Common myeloid progenitor, CD34-positive (primary cell): ENCODE measurements around the gene CCDC40.

Experiments
- CTCF ChIA-PET: fragments of 350-600 bp; sonication (Branson Sonifier 250); formaldehyde crosslinking; loops from one replicate; lab custom pipeline; 2021; ENCODE audit warnings: antibody characterized with exemption; lab: Charles Lee
- POLR2A ChIA-PET: fragments of 350-600 bp; sonication (Branson Sonifier 250); formaldehyde crosslinking; loops from one replicate; lab custom pipeline; 2021; ENCODE audit warnings: antibody characterized with exemption; lab: Charles Lee
- DNase-seq, 3 donors: peaks; one replicate each; pipeline versions ENCODE4 v3.0.0 to v3.0.0-alpha.2; 2013
- H3K27ac ChIP-seq, 2 experiments: 1 replicate in 1 of 2; 2 replicates in 1 of 2; pipeline ENCODE4 v1.7.0; 2013; ENCODE audit warnings: inconsistent platforms in 2 of 2, low read length in 2 of 2, mild to moderate bottlenecking in 2 of 2, low read depth in 1 of 2, moderate library complexity in 1 of 2; ENCODE audit not compliant: severe bottlenecking in 2 of 2, insufficient read depth in 1 of 2, poor library complexity in 1 of 2
- H3K27me3 ChIP-seq, 5 experiments: replicated peaks in 2 of 5; 1 replicate in 3 of 5; 2 replicates in 2 of 5; pipeline versions ENCODE4 v1.6.1 to v1.7.0; 2013; ENCODE audit warnings: low read length in 4 of 5, mild to moderate bottlenecking in 2 of 5, moderate library complexity in 2 of 5, inconsistent platforms in 1 of 5; ENCODE audit not compliant: insufficient read depth in 5 of 5, control insufficient read depth in 4 of 5
- H3K36me3 ChIP-seq, 4 experiments: 1 replicate in 2 of 4; 2 replicates in 2 of 4; pipeline versions ENCODE4 v1.6.1 to v1.7.0; 2013; ENCODE audit warnings: low read length in 3 of 4, control low read depth in 1 of 4, mild to moderate bottlenecking in 1 of 4; ENCODE audit not compliant: control insufficient read depth in 4 of 4, insufficient read depth in 4 of 4
- H3K4me1 ChIP-seq, 4 experiments: 1 replicate in 3 of 4; 2 replicates in 1 of 4; pipeline versions ENCODE4 v1.6.1 to v1.7.1; 2013; ENCODE audit warnings: low read length in 3 of 4, mild to moderate bottlenecking in 3 of 4, control low read depth in 1 of 4, inconsistent platforms in 1 of 4, moderate library complexity in 1 of 4; ENCODE audit not compliant: control insufficient read depth in 4 of 4, insufficient read depth in 4 of 4; ENCODE audit errors: control extremely low read depth in 1 of 4
- H3K4me3 ChIP-seq, 7 experiments: 1 replicate in 4 of 7; 2 replicates in 3 of 7; pipeline versions ENCODE4 v1.5.1 to v1.7.0; 2013; ENCODE audit warnings: mild to moderate bottlenecking in 7 of 7, low read length in 6 of 7, moderate library complexity in 6 of 7, inconsistent platforms in 2 of 7, low read depth in 2 of 7, control low read depth in 1 of 7; ENCODE audit not compliant: insufficient read depth in 4 of 7, control insufficient read depth in 1 of 7; ENCODE audit errors: extremely low read depth in 1 of 7
- H3K9me3 ChIP-seq, 5 experiments: 1 replicate in 4 of 5; 2 replicates in 1 of 5; pipeline versions ENCODE4 v1.6.1 to v1.7.1; 2013; ENCODE audit warnings: low read length in 4 of 5, mild to moderate bottlenecking in 2 of 5, inconsistent platforms in 1 of 5, low read depth in 1 of 5, moderate library complexity in 1 of 5; ENCODE audit not compliant: control insufficient read depth in 4 of 5, insufficient read depth in 2 of 5; ENCODE audit errors: control extremely low read depth in 1 of 5
- WGBS: methylation state at CpG from one replicate; pipeline ENCODE4 v1.1.5; 2013; ENCODE audit not compliant: insufficient coverage; 5-methylcytosine and 5-hydroxymethylcytosine counted together

The CCDC40 gene

DNA sequence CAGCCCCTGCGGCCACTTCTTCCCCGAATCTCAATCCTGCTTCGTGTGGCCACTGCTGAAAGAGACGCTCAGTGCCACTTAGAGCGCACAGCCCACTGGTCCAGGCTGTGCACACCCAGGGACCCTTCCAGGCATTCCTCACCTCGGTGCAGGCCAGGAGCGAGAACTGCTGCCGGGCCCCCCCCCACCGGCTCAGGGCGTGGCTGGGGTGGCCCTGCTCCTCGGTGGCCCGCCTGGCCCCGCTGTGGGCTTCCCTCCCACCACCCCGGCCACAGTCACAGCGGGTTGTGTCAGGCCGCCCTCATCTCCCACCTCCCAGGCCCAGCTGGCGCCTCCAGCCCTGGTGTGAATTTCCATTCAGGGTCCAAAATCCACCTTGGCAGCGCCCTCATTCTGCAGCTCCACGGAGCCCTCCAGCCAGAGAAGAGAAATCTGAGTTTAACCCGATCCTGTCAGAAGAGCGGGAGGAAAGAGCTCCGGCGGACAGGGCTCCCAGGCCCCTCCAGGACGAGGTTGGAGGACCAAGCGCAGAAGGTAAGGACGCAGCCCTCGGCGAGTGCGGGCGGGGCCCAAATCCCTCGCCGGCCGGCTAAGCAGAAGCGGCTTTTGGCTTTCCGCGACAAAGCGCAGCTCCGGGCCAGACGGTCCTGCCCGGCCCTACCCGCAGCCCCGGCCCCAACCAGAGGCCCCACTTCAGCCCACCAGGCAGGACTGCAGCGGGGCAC lies 12.8 kb upstream of the CCDC40 start:
- Histone ChIP-seq H3K9me3 (no peaks in the 10 kb centered on the region), H3K4me3 (no peak overlapping the region), H3K4me1 (peaks cover 0 to 10% (median 3%) of the 10 kb centered on the region in 4 experiments), H3K27ac (no peak overlapping the region), H3K27me3 (no peaks in the 10 kb centered on the region), H3K36me3 (no peaks in the 10 kb centered on the region)
- CTCF ChIA-PET = no interaction called here
- DNase-seq = peak in 1 of 3 donors; percentile 17
- POLR2A ChIA-PET = interaction anchor here (0.7 kb wide), 2 partner anchors 78 to 212 kb away, joined by 3 to 6 read pairs; no protein-coding TSS in a partner anchor
- 94% methylated on average over 34 of the region's 43 CpGs for WGBS

DNA sequence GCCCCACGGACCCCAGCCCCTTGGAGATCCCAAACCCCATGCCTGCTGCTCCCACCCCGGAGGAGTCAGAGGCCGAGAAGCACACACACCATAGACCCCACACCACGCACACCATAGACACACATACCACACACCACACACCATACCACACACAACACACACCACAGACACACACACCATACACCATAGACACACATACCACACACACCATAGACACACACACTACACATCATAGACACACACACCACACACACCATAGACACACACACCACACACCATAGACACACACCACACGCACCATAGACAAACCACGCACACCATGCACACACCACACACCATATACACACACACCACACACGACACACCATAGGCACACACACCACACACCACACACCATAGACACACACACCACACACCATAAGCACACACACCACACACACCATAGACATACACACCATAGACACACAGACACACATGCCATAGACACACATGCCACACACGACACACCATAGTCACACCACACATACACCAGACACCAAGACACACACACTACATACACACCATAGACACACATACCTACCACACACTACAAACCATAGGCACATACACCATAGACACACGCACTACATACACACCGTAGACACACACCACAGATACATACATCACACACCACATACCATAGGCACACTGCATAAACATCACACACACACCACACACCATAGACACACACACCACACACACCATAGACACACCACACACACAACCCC lies 12.1 kb upstream of the CCDC40 start:
- Histone ChIP-seq H3K27me3 (no peaks in the 10 kb centered on the region), H3K36me3 (no peaks in the 10 kb centered on the region), H3K4me1 (peaks cover 0 to 18% (median 7%) of the 10 kb centered on the region in 4 experiments), H3K4me3 (no peak overlapping the region), H3K9me3 (no peaks in the 10 kb centered on the region), H3K27ac (no peak overlapping the region)
- 61% methylated on average over 4 of the region's 10 CpGs for WGBS
- CTCF ChIA-PET = interaction anchor here (8.8 kb wide), 1 partner anchor 17 kb away, joined by 64 read pairs; no protein-coding TSS in a partner anchor
- POLR2A ChIA-PET = interaction anchor here (0.7 kb wide), 1 partner anchor 78 kb away, joined by 3 read pairs; no protein-coding TSS in a partner anchor
- DNase-seq = peak in 1 of 3 donors; percentile 32

DNA sequence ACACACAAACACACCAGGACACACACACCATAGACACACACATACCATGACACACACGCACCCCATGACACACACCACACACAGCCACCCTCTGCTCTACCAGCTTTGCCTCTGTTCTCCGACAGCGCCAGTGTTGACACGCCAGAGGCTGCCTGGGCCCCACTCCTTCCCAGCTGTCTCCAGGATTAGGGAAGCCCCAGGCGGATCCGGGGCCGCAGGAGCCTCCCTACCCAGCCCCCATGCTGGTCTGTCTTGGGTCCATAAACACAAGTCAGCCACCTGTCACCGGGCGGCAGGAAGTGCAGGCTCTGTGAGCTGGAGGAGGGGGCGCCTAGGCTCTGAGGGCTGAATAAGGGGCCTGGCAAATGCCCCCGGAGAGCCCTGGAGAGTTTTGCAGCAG lies 11.3 kb upstream of the CCDC40 start:
- CTCF ChIA-PET = interaction anchor here (8.8 kb wide), 1 partner anchor 17 kb away, joined by 64 read pairs; no protein-coding TSS in a partner anchor
- Histone ChIP-seq H3K27ac (no peak overlapping the region), H3K4me1 (peaks cover 0 to 20% (median 7%) of the 10 kb centered on the region in 4 experiments), H3K36me3 (no peaks in the 10 kb centered on the region), H3K27me3 (no peaks in the 10 kb centered on the region), H3K4me3 (no peak overlapping the region), H3K9me3 (no peaks in the 10 kb centered on the region)
- DNase-seq = peak in 1 of 3 donors; percentile 37
- POLR2A ChIA-PET = no interaction called here
- WGBS = 71% methylated on average over 6 of the region's 11 CpGs

DNA sequence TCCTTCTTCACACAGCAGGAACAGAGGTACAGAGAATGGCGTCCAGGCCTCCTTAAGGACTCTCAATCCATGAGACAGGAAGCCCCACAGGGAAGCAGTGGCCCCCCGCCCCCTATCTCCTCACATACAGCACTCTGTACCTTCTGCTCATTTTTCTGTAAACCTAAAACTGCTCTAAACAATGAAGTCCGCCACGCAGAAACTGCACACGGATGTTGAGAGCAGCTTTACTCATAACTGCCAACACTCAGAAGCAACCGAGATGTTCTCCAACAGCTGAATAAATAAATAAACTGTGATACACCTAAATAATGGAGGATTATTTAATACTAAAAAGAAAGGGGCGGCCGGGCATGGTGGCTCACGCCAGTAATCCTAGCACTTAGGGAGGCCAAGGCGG lies 10.6 kb upstream of the CCDC40 start:
- H3K27ac ChIP-seq = no peak overlapping the region
- H3K27me3 ChIP-seq = no peaks in the 10 kb centered on the region
- WGBS = 96% methylated on average over 5 of the region's 10 CpGs
- H3K36me3 ChIP-seq = no peaks in the 10 kb centered on the region
- no peaks in the 10 kb centered on the region for H3K9me3 ChIP-seq
- no peak overlapping the region for H3K4me3 ChIP-seq
- POLR2A ChIA-PET = no interaction called here
- DNase-seq = no peak
- CTCF ChIA-PET = interaction anchor here (8.8 kb wide), 1 partner anchor 18 kb away, joined by 64 read pairs; no protein-coding TSS in a partner anchor
- H3K4me1 ChIP-seq = peaks cover 0 to 20% (median 7%) of the 10 kb centered on the region in 4 experiments

DNA sequence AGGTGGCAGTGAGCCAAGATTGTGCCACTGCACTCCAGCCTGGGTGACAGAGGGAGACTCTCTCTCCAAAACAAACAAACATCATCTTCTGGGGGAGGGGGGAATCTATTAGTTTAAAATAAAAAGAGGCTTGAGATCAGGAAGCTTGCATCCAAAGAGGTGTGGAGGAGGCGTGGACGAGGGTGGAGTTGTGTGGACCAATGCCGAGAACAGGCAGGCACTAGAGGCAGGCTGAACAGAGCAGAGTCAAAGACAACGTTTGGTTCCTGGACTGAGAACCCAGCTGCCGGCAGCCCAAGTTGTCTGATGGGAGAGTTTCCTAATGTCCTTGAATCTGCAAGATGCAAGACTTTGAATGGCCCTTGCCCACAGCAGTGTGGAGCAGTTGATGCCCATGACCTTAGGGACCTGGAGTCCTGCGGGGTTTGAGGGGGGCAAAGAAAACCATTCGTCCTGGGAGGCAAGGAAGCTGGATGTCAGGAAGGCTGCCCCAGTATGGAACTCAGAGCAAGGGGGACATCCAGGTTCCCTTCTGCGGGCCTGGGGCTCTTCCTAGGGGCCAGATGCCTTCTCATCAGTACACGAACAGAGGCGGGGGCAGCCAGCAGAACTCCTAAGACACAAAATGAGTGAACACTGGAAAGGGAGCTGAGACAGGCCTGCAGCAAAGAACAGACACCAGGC lies 9.9 kb upstream of the CCDC40 start:
- no peak overlapping the region for H3K4me3 ChIP-seq
- no peaks in the 10 kb centered on the region for H3K27me3 ChIP-seq
- no peaks in the 10 kb centered on the region for H3K9me3 ChIP-seq
- peaks cover 0 to 20% (median 7%) of the 10 kb centered on the region in 4 experiments for H3K4me1 ChIP-seq
- H3K27ac ChIP-seq = no peak overlapping the region
- H3K36me3 ChIP-seq = no peaks in the 10 kb centered on the region
- ChIA-PET POLR2A (no interaction called here), CTCF (interaction anchor here (1.2 to 8.8 kb wide), 3 partner anchors 9 to 67 kb away, joined by 3 to 64 read pairs (median 3); no protein-coding TSS in a partner anchor)
- WGBS = 100% methylated on average over 8 of the region's 10 CpGs
- no peak for DNase-seq

DNA sequence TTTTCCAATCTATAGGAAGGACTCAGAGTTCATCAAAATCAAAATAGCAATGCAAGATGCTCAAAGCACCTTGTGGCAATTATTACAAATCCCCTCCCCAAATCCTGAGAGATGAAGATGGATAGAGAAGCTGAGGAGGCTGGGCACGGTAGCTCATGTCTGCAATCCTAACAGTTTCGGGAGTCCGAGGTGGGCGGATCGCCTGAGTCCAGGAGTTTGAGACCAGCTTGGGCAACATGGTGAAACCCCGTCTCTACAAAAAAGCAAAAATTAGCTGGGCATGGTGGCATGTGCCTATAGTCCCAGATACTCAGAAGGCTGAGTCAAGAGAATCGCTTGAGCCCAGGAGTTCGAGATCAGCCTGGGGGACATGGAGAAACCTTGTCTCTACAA lies 9.4 kb upstream of the CCDC40 start:
- Histone ChIP-seq H3K4me3 (no peak overlapping the region), H3K4me1 (peaks cover 0 to 20% (median 7%) of the 10 kb centered on the region in 4 experiments), H3K27ac (no peak overlapping the region), H3K27me3 (no peaks in the 10 kb centered on the region), H3K36me3 (no peaks in the 10 kb centered on the region), H3K9me3 (no peaks in the 10 kb centered on the region)
- 97% methylated on average over 8 of the region's 8 CpGs for WGBS
- ChIA-PET POLR2A (no interaction called here), CTCF (interaction anchor here (0.6 to 8.8 kb wide), 4 partner anchors 10 to 67 kb away, joined by 3 to 64 read pairs (median 3); no protein-coding TSS in a partner anchor)
- DNase-seq = no peak
